ENCODE measurements around the gene HNF4A. TPM values are rescaled to one million over a fixed set of nuclear protein-coding genes. Genes with fewer than 3 reads are reported as not detected.
A peak's percentile ranks its signal among the peaks of the same experiment; 100 is the strongest.

The HNF4A gene
- total and polyA plus RNA-seq, 2 of the 13 experiments (the other 11 are each of a cell fraction or from before 2014, with no cell fraction given): 80.9 to 169 TPM

GRCh38 chr20:44412402-44413144 lies 57.1 kb downstream of the HNF4A start (continued):
- TF ChIP-seq ATF2 (CRISPR knock-in tag; IDR thresholded peaks at IDR 0.05) (no peak), NCOA2 (CRISPR knock-in tag; IDR thresholded peaks at IDR 0.05) (no peak), ZNF432 (CRISPR knock-in tag; IDR thresholded peaks at IDR 0.05; ENCODE audit: borderline replicate concordance) (peak; percentile 36; the same call in 1 of the 2 replicates), GPN1 (CRISPR knock-in tag; IDR thresholded peaks at IDR 0.05; ENCODE audit: borderline replicate concordance) (no peak), RXRA (CRISPR knock-in tag; IDR thresholded peaks at IDR 0.05) (peak; percentile 5; the same call in 1 of the 2 replicates), CREB1 (IDR thresholded peaks at IDR 0.05) (no peak), CREB1 (CRISPR knock-in tag; IDR thresholded peaks at IDR 0.05) (no peak), PTBP1 (IDR thresholded peaks at IDR 0.05; ENCODE audit: low read depth, low read length, poor library complexity, severe bottlenecking) (no peak), ZNF609 (CRISPR knock-in tag; IDR thresholded peaks at IDR 0.05; ENCODE audit: borderline replicate concordance) (peak; percentile 36; the same call in 1 of the 2 replicates), ZMAT5 (CRISPR knock-in tag; IDR thresholded peaks at IDR 0.05; ENCODE audit: borderline replicate concordance, low read depth) (no peak), ZNF788 (CRISPR knock-in tag; IDR thresholded peaks at IDR 0.05; ENCODE audit: borderline replicate concordance) (peak; percentile 11; the same call in 1 of the 2 replicates), MATR3 (CRISPR knock-in tag; IDR thresholded peaks at IDR 0.05) (no peak), ZNF224 (CRISPR knock-in tag; IDR thresholded peaks at IDR 0.05) (no peak), ZNF891 (CRISPR knock-in tag; IDR thresholded peaks at IDR 0.05) (peak; percentile 24; the same call in 1 of the 2 replicates), ATRX (CRISPR knock-in tag; IDR thresholded peaks at IDR 0.05; ENCODE audit: borderline replicate concordance) (no peak), PAF1 (CRISPR knock-in tag; IDR thresholded peaks at IDR 0.05) (peak; percentile 66; the same call in 1 of the 2 replicates), YY1 (IDR thresholded peaks at IDR 0.05; ENCODE audit: insufficient read depth, insufficient replicate concordance, low read depth, low read length) (no peak), NFE2 (CRISPR knock-in tag; IDR thresholded peaks at IDR 0.05) (no peak), KDM6A (CRISPR knock-in tag; IDR thresholded peaks at IDR 0.05; ENCODE audit: low read depth) (no peak), ARNTL (CRISPR knock-in tag; IDR thresholded peaks at IDR 0.05) (no peak)
- TF ChIP-seq, protein P1, sequence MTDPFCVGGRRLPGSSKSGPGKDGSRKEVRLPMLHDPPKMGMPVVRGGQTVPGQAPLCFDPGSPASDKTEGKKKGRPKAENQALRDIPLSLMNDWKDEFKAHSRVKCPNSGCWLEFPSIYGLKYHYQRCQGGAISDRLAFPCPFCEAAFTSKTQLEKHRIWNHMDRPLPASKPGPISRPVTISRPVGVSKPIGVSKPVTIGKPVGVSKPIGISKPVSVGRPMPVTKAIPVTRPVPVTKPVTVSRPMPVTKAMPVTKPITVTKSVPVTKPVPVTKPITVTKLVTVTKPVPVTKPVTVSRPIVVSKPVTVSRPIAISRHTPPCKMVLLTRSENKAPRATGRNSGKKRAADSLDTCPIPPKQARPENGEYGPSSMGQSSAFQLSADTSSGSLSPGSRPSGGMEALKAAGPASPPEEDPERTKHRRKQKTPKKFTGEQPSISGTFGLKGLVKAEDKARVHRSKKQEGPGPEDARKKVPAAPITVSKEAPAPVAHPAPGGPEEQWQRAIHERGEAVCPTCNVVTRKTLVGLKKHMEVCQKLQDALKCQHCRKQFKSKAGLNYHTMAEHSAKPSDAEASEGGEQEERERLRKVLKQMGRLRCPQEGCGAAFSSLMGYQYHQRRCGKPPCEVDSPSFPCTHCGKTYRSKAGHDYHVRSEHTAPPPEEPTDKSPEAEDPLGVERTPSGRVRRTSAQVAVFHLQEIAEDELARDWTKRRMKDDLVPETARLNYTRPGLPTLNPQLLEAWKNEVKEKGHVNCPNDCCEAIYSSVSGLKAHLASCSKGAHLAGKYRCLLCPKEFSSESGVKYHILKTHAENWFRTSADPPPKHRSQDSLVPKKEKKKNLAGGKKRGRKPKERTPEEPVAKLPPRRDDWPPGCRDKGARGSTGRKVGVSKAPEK (CRISPR knock-in tag; IDR thresholded peaks at IDR 0.05; ENCODE audit: borderline replicate concordance): no peak
